Measurements from ENCODE around the gene KDM4C.

KDM4C gene

DNA sequence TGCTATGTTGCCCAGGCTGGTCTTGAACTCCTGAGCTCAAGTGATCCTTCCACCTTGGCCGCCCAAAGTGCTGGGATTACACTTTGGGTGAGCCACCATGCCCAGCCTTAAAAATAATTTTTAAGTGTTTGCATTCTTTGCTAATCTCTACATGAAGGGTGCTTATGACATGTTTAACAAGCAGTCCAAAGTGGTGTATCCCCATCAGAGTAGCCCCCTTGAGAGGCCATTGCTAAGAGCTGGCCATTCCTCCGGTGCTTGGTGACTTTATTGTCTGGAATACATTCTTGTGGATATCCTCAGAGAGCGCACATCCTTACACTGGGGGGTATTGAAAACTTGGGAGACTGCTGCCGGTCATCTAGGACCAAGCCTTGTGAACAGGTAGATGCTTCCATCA, 395.4 kb downstream of the KDM4C start:
- no peak overlapping the region for H3K4me2 ChIP-seq (ENCODE audit: low read depth, low read length, poor library complexity, severe bottlenecking)
- no peaks in the 10 kb centered on the region for H3K79me2 ChIP-seq (ENCODE audit: insufficient read depth, low read length)
- H3K9me3 ChIP-seq (ENCODE audit: insufficient read depth, low read length) = no peaks in the 10 kb centered on the region
- no peak overlapping the region for H3K27ac ChIP-seq (ENCODE audit: low read depth, low read length)
- H3K27me3 ChIP-seq (ENCODE audit: low read length) = no peaks in the 10 kb centered on the region
- no peaks in the 10 kb centered on the region for H3K9me2 ChIP-seq (replicated peaks; ENCODE audit: insufficient read depth, low read length)
- H4K20me1 ChIP-seq (ENCODE audit: low read depth, low read length) = no peaks in the 10 kb centered on the region
- no peak overlapping the region for H3K9ac ChIP-seq (ENCODE audit: low read length)
- no peak overlapping the region for H3K4me3 ChIP-seq (ENCODE audit: insufficient read depth, low read length, poor library complexity, severe bottlenecking)
- no peak overlapping the region for H2AFZ ChIP-seq (ENCODE audit: low read depth, low read length, severe bottlenecking)
- TF ChIP-seq, protein P1, sequence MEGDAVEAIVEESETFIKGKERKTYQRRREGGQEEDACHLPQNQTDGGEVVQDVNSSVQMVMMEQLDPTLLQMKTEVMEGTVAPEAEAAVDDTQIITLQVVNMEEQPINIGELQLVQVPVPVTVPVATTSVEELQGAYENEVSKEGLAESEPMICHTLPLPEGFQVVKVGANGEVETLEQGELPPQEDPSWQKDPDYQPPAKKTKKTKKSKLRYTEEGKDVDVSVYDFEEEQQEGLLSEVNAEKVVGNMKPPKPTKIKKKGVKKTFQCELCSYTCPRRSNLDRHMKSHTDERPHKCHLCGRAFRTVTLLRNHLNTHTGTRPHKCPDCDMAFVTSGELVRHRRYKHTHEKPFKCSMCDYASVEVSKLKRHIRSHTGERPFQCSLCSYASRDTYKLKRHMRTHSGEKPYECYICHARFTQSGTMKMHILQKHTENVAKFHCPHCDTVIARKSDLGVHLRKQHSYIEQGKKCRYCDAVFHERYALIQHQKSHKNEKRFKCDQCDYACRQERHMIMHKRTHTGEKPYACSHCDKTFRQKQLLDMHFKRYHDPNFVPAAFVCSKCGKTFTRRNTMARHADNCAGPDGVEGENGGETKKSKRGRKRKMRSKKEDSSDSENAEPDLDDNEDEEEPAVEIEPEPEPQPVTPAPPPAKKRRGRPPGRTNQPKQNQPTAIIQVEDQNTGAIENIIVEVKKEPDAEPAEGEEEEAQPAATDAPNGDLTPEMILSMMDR (IDR thresholded peaks at IDR 0.05; ENCODE audit: insufficient read depth, low read length, poor library complexity, severe bottlenecking) = no peak
- TF ChIP-seq EZH2phosphoT487 (conservative IDR thresholded peaks at IDR 0.05; ENCODE audit: low read length) = no peak
- no peaks in the 10 kb centered on the region for H3K36me3 ChIP-seq (ENCODE audit: low read length)
- H3F3A ChIP-seq (ENCODE audit: insufficient read depth) = no peaks in the 10 kb centered on the region

DNA sequence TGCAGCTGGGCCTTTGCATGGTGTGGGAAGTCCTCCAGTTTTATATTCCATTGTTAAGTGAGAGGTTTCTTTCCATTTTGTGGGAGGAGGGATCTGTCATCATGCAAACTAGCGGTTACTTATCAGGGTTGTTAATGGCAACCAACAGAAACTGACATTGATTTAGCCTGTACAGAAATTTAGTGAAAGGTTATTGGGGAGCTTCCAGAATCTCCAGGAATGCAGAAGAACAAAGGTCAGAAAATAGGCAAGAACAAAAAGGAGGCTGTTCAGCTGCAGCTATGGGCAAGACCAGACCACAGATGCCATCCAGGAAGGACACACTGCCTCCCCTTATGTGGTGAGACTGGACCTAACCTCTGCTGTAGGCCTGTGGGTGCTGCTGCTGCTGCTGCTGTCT, 395.8 kb downstream of the KDM4C start:
- Histone ChIP-seq H2AFZ (ENCODE audit: low read depth, low read length, severe bottlenecking) (no peak overlapping the region), H3K9me2 (replicated peaks; ENCODE audit: insufficient read depth, low read length) (no peaks in the 10 kb centered on the region), H3K4me2 (ENCODE audit: low read depth, low read length, poor library complexity, severe bottlenecking) (no peak overlapping the region), H3K36me3 (ENCODE audit: low read length) (no peaks in the 10 kb centered on the region), H3K79me2 (ENCODE audit: insufficient read depth, low read length) (no peaks in the 10 kb centered on the region), H3K4me3 (ENCODE audit: insufficient read depth, low read length, poor library complexity, severe bottlenecking) (no peak overlapping the region), H3K27ac (ENCODE audit: low read depth, low read length) (no peak overlapping the region), H3K9ac (ENCODE audit: low read length) (no peak overlapping the region), H3K9me3 (ENCODE audit: insufficient read depth, low read length) (no peaks in the 10 kb centered on the region), H4K20me1 (ENCODE audit: low read depth, low read length) (no peaks in the 10 kb centered on the region), H3K27me3 (ENCODE audit: low read length) (no peaks in the 10 kb centered on the region), H3F3A (ENCODE audit: insufficient read depth) (no peaks in the 10 kb centered on the region)
- no peak for TF ChIP-seq EZH2phosphoT487 (conservative IDR thresholded peaks at IDR 0.05; ENCODE audit: low read length)
- TF ChIP-seq, protein P1 (IDR thresholded peaks at IDR 0.05; ENCODE audit: insufficient read depth, low read length, poor library complexity, severe bottlenecking) = no peak

DNA sequence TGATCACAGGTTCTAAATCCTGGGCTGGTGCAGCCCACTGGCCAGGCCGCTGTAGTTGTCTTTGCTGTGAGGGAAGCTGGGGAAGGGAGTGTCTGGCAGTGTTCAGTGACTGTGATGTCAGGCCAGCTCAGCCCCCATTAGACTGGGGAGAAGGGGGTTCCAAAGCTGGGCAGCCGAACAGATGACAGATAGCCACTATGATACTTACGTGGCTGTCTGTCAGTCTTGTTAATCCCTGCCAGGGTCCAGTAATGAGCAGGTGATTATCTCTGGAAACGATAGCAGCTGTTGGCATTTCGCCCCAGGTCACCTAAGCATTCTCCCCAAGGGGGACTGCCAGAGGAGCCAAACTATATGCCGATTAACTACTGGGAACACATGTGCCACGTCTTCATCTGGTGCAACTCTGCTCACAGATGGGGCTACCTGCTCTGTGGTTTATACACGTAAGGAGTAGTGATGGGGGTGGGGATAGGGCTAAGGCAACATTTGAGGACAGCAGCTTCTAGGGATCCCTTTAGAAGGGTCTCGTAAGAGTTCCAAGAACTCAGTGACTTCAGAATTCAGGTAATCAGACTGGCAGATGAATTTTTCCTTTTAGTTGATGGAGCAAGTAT, 396.3 kb downstream of the KDM4C start:
- Histone ChIP-seq H3K79me2 (ENCODE audit: insufficient read depth, low read length) (no peaks in the 10 kb centered on the region), H3K9me3 (ENCODE audit: insufficient read depth, low read length) (no peaks in the 10 kb centered on the region), H3K9me2 (replicated peaks; ENCODE audit: insufficient read depth, low read length) (no peaks in the 10 kb centered on the region), H3K27ac (ENCODE audit: low read depth, low read length) (no peak overlapping the region), H3K4me2 (ENCODE audit: low read depth, low read length, poor library complexity, severe bottlenecking) (no peak overlapping the region), H3K27me3 (ENCODE audit: low read length) (no peaks in the 10 kb centered on the region), H3F3A (ENCODE audit: insufficient read depth) (no peaks in the 10 kb centered on the region), H4K20me1 (ENCODE audit: low read depth, low read length) (no peaks in the 10 kb centered on the region), H2AFZ (ENCODE audit: low read depth, low read length, severe bottlenecking) (no peak overlapping the region), H3K36me3 (ENCODE audit: low read length) (no peaks in the 10 kb centered on the region), H3K4me3 (ENCODE audit: insufficient read depth, low read length, poor library complexity, severe bottlenecking) (no peak overlapping the region), H3K9ac (ENCODE audit: low read length) (no peak overlapping the region)
- TF ChIP-seq EZH2phosphoT487 (conservative IDR thresholded peaks at IDR 0.05; ENCODE audit: low read length) = no peak
- TF ChIP-seq, protein P1 (IDR thresholded peaks at IDR 0.05; ENCODE audit: insufficient read depth, low read length, poor library complexity, severe bottlenecking) = no peak

All from SU-DHL-6 (cell line).